HG03039 (cell line): ENCODE results near the gene GCC2.
"Not testable (repeated sequence)": the region's sequence is repeated elsewhere in the genome, so short reads cannot be mapped to it uniquely, and the experiment has no call there.

Experiments used
- ATAC-seq: cut with Tn5 transposase; IDR thresholded peaks from one replicate; pipeline ENCODE4 v1.9.1; 2021; ENCODE audit warnings: mild to moderate bottlenecking, moderate library complexity; ENCODE audit not compliant: unreplicated experiment

Gene GCC2, protein sequence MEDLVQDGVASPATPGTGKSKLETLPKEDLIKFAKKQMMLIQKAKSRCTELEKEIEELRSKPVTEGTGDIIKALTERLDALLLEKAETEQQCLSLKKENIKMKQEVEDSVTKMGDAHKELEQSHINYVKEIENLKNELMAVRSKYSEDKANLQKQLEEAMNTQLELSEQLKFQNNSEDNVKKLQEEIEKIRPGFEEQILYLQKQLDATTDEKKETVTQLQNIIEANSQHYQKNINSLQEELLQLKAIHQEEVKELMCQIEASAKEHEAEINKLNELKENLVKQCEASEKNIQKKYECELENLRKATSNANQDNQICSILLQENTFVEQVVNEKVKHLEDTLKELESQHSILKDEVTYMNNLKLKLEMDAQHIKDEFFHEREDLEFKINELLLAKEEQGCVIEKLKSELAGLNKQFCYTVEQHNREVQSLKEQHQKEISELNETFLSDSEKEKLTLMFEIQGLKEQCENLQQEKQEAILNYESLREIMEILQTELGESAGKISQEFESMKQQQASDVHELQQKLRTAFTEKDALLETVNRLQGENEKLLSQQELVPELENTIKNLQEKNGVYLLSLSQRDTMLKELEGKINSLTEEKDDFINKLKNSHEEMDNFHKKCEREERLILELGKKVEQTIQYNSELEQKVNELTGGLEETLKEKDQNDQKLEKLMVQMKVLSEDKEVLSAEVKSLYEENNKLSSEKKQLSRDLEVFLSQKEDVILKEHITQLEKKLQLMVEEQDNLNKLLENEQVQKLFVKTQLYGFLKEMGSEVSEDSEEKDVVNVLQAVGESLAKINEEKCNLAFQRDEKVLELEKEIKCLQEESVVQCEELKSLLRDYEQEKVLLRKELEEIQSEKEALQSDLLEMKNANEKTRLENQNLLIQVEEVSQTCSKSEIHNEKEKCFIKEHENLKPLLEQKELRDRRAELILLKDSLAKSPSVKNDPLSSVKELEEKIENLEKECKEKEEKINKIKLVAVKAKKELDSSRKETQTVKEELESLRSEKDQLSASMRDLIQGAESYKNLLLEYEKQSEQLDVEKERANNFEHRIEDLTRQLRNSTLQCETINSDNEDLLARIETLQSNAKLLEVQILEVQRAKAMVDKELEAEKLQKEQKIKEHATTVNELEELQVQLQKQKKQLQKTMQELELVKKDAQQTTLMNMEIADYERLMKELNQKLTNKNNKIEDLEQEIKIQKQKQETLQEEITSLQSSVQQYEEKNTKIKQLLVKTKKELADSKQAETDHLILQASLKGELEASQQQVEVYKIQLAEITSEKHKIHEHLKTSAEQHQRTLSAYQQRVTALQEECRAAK (N-terminal part only)

DNA sequence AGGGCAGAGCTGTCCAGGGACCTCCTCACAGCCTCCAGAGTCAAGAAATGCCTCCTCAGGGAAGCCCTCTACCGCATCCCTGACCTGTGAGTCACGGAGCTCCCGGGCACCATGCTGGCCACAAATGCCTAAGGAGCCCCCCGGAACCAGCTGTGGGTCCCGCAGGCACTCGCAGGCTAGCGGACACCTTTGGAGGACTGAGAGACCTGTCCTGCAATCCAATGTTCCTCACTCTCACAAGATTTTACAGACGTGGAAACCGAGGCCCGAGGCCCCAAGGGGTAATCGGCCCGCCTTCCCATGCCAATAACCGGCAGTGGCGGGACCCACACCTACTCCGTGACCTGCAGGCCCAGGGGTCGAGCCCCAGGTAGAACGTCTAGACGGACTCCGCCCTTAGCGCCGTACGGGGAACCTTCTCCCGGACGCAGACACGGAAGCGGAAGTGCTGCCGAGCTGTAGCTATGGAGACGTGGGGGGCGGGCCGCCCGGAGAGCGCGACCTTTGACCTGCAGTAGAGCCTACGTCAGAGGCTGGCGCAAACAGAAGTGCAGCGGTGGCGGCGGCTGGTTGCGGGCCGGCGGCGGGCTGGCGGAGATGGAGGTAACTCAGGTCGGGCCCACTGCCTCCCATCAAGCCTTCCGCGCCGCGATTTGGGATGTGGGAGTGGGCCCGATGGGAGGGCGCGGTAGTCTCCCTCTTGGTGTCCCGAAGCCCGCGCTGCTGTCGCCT is at the start of gene GCC2:
Gene GCC2, plus strand, starts transcription at position 529 of the 732 bp plus-strand sequence. Its CDS starts 69 bp downstream, at position 598.
- peak; percentile 100 for ATAC-seq

DNA sequence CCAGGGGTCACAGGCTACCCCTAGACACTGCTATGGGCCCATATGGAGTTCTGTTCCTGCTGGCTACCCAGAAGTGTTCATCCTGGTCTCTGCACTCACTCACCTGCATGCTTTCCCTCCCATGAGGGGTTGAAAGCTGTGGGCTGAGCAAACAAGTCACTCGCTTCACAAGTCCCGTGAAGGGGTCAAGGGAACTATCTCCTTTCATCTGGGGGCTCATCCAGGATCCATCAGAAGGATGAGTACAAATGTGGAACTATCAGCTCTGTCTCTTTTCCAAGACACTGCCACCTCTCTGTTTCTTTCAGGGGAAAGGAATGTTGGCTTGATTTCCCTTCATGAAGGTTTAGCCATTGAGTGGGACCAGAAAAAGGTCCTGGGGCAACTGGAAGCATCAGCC is 49.5 kb upstream of the GCC2 start:
- no peak for ATAC-seq

DNA sequence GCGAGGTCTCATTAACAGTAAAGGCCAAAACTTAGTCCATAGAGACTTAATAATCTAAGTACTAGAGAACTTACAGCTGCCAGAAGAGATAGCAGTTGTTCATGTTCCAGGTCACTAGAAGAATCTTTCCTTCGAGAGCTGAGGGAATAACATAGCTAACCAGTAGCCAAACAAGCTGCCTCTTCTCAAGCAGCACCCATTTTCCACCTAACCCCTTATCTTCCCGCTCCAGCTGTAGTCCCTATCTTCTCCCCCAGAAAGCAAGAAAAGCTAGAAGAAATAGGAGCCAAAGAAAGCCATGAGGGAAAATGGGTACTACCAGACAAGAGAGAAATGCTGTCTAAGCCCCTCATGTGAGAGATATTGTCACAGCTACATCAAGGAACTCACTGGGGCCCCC is 47.2 kb upstream of the GCC2 start:
- ATAC-seq, result no peak

DNA sequence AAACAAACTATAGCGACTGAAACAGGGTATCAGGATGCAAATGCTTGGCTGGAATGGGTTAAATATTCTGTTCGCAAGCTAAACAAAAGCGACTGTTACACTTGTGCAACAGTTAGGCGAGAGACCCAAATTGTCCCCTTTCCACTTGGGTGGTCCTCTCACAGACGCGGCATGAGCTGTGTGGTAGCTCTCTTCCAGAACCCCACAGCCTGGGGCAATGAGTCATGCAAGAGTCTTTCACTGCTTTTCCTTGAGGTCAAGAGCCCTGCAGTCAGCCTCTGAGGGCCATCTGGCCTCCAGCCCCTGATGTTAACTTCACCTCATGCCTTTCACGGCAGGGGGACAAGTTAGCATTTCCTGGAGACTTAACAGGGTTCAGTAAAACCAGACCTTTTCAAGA is 45.5 kb upstream of the GCC2 start:
- no peak for ATAC-seq

DNA sequence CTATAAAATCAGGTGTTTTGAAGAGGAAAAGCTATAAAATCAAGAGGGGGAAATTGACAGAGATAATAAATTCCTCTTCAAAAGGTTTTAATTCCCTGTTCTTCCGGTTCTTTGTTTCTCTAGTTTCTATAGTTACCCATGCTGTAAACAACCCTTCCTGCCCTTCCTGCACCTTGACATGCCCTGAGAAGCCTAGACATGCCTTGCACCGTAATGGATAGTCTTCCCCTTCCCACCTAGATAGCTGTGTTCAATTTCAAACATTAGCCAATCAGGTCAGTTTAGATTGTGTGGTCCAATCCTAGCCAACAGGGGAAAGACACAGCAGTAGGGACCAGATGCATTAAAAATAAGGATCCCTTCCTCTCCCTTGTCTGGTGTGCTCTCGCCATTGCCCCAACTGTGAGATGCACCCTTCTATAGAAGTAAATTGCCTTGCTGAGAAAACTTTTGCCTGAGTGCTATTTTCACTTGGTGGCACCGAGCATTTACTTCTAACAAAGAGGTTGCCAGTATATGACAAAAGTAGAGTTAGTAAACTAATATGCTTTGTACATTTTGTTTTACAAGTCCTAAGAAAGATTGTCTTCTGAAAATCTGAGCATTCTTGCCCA is 44.1 kb upstream of the GCC2 start:
- ATAC-seq, result no peak

DNA sequence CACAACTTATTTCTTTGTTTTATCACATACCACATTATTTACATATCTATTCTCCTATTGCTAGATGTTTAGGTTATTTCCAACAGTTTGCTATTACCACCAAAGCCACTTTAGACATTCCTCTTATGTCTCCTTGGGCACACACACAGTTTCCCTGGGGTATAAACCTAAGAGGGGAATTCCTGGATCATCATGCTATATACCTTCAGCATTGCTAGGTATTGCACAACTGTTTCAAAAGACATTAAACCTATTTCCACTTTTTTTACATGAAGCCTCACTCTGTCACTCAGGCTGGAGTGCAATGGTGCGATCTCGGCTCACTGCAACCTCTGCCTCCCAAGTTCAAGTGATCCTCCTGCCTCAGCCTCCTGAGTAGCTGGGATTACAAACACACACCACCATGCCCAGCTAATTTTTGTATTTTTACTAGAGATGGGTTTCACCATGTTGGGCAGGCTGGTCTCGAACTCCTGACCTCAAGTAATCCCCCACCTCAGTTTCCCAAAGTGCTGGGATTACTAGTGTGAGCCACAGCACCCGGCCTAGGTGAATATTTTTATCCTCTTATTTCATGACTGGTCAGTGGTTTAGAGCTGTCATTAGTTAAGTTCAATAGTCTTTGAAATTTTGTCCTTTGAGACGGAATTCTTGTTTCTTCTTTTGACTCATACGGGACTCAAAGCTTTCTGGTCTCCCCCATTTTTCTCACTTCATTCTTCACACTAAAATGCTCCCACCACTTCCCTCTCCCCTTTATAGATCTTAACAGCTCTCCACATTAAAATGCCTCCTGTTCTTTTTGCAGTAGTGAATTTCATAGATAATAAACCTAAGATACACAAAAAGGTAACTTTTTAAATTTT is 40.9 kb upstream of the GCC2 start:
- no peak for ATAC-seq

DNA sequence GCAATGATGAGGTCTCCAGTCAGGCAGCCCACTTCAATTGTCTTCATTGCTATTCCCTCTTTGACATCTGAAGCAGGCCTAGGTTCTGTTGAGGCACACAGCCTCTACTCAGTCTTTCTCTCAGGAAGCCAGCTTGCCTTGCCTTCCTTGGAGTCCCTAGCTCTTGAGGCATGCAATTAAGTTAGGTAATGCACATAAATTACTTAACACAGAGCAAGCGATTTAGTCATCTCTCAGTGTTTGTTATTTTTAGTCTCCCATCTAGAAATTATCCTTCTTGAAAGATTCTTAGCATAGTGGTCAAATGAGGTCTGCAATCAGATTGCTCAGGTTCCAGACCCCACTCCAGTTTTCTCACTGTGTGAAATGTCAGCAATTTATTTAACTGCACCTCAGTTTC is 39.2 kb upstream of the GCC2 start:
- ATAC-seq, result no peak

DNA sequence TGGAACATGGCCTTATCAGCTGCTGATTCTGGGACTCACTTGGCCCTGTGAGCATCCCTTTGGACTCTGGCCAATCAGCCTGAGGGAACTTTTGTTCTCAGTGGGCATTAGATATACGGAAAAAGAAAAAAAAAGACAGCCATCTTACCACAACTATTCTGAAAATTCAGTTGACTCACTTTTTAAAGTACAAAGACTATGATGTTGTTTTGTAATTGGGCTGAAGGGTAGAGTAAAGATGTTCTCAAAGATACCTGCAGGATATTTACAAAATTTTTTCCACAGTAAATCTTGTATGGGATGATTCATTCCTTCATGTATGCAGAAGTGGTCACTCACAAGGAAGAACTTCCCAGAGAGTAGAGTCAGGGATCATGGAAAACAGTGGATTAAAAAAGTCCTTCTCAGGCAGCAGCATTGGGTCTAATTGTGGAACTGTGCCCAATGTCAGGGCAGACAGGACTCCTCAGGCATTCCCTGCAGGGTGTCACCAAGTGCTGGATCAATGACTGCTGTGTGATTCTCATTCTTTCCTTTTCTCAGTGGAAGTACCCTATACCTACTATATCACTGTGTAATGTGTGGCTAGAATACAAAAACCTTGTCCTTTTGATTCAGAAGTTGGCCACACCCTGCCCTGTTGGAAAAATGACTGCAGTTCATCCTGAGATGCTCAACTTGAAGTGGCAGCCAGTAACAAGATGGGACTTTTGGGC is 35.9 kb upstream of the GCC2 start:
- no peak for ATAC-seq

DNA sequence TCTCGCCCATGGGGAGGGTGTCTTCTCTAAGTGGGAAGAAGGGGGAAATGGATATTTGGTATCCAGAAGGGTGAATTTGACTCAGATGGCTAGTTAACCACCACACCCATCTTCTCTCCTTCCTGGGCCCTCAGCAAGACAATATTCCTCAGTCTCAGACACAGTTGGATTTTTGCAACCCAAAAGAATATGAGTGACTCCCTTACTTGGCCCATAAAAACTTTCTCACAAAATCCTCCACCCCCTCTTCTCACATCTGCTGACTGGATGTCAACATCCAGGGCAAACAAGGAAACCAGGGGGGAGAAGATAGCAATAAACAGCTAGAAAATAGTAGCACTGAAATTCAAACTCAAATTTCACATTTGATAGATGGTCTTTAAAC is 35.3 kb upstream of the GCC2 start:
- ATAC-seq, result no peak

DNA sequence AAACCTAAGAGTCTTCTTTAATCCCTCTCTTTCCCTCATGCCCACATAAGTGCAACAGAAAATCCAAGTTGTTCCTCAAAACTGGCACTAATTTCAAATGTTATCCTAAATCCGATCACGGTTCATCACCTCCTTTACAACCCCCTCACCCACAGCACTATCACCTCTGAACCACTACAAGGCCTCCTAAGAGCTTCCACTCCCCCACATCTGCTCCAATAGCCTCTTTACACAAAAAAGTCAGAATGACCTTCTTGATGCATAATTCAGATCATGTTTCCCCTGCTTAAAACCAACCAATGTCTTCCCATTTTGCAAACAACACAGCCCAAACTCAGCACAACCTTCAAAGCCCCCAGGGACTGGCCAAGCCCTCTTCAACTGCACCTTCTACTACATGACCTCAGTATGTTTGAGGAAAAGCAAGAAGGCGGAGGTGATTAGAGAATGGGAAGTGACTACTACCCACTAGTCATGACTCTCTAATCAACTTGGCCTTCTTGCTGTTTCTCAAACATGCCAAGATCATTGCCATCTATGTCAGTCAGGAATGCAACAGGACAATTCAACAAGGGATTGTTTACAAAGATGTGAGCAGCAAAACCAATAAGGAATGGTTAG is 34.6 kb upstream of the GCC2 start:
- ATAC-seq, result no peak

DNA sequence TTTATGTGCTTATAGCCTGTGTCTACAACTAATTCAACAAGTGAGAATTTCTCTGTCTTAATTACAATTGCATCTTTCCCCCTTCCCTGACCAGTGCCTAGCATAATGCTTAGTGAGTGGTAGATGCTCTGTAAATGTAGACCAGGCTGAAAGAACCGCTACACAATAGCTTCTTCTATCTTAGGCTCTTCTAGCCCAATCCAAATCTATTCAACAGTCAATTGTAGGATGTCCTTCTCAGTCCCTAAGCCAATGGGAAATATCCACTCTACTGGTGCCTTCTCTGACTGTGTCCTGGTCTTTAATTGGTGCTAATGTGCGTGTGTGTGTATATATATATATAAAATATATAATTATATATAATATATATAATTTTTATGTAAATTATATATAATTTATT is 34.1 kb upstream of the GCC2 start:
- no peak for ATAC-seq

DNA sequence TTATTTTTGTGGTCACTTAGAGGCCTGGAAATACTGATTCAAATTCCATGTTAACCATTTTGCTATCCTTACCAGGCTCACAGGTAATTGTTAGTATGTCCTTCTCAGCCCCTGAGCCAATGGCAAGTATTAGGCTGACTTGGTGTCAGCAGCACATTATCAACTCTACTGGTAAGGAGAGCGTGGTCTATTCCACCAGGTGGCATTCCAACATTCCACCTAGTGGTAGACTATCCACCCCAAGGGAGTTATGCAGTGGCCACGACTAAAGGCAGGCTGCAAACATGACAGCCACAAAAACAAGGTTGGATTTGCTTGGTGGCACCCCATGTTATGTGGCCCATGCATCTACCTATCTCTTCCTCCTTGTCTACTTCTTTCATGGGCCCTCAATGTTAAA is 31.8 kb upstream of the GCC2 start:
- ATAC-seq, result no peak

DNA sequence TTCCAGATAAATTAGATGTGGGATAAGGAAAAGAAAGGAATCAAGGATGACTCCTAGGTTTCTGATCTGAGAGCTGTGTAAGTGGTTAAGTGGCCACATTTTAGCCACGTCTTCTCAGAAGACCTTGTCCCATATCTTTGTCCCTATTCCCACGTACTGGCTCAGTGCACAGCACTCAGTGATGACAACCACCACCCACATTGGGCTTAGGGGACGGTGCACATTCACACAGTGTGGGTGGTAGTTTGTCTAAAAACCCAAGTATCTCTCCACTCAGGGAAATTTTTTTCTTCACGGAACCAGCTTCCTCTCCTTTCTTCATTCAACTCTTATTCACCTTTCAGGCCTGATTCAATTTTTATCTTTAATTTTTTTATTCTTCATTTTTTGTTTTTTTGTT is 30.6 kb upstream of the GCC2 start:
- no peak for ATAC-seq

DNA sequence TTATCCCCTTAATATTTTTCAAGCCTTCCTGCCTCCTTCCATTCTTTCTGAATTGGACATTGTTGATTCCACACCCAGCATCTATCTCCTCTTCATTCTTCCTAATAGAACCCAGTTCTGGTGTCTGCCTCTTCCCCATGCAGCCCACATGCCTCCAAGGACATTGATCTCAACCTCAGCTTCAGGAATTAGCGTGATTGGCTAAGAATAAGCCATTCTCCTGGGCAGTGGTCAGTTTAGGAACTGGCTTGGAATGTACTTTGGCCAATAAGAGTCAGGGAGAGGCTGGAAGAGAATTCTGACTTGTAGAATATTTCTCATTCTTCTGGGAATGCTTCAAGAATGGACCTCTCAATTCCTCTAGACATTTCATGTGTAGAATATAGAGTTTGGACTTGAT is 25.9 kb upstream of the GCC2 start:
- no peak for ATAC-seq

DNA sequence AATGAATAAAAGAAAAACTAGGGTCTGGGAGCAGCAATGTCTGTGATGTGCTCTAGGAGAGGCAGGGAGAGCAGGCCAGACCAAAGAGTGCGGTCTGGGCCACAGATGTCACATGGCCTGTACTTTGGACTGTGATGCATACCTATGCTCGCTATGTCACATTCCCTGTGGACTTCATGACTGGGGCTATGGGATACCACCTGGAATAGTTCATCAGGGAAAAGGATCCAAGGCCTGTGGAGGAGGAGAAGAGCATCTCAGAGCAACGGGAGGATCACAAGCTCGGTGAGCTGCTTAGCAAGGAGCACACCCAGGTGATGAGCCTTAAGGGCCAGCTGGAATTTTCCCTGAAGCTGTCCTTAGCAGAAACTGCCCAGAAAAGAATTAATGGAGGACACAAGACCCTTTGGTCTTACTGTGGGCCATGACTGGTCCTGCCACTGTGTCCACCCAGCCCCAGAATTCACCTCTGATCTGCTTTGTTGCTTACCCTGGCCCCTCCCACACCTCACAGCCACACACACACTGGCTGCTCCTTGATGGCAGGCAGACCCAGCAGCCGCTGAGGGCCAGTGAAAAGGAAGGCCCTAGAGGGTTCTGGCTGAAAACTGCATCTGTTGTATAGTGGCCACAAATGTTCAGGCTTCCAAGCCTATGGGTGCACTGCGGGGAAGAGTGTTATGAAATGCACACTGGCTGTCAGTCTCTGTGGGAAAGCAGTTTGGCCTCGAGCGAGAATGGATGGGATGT is 25.3 kb upstream of the GCC2 start:
- ATAC-seq, result no peak

DNA sequence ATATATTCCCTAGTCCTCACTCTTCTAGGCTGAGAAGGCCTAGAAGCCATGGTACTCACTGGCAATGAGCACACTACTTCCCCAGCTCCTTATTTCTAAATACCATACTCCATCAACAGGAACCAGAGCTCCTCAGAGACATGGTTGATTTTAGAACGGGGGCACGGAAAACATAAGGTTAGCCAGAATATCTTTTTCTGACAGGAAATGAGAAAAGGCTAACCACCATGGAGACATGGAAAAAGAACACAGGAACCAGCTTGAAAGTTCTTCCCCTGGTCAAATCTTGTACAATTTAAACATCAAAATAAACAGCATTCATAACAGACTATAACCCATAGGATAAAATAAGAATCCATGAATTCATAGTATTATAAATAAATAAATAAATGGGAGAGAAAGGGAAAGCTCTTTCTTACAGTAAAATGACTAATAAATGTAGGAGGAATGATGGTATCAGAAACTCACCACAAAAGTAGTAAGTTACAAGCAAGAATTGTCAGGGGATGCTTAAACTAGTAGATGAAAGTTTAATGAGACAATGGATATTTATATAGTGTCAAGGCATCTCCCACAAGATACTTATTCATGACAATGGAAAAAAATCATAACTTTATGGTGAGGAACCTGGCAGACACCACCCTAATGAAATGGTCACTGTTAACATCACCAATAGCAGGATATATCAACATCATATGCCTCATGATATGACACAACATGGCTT is 20.6 kb upstream of the GCC2 start:
- no peak for ATAC-seq

DNA sequence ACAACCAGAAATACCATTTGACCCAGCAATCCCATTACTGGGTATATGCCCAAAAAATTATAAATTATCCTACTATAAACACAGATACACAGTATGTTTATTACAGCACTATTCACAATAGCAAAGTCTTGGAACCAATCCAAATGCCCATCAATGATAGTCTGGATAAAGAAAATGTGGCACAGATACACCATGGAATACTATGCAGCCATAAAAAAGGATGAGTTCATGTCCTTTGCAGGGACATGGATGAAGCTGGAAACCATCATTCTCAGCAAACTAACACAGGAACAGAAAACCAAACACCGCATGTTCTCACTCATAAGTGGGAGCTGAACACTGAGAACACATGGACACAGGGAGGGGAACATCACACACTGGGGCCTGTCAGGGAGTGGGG is 13.4 kb upstream of the GCC2 start:
- not testable (repeated sequence) for ATAC-seq
